Coronary artery (tissue), 2 donors: Measurements from ENCODE around the gene KCNA2.

Source experiments
- DNase-seq: peaks from one replicate; pipeline ENCODE4 v3.0.0-alpha.2; 2017; ENCODE audit warnings: low spot score
- H3K27ac ChIP-seq, 2 donors: fragments of 200-600 bp; sonication (generic); one replicate each; pipeline ENCODE4 v1.5.1; 2016 to 2019
- H3K4me3 ChIP-seq: fragments of 200-600 bp; sonication (generic); 2 replicates; pipeline ENCODE4 v1.5.1; 2016; ENCODE audit warnings: mild to moderate bottlenecking, moderate library complexity
- CTCF ChIP-seq: fragments of 200-600 bp; sonication (generic); IDR thresholded peaks from one replicate; pipeline ENCODE4 v1.5.1; 2019; ENCODE audit warnings: antibody characterized with exemption

KCNA2 gene

GRCh38 chr1:110605901-110606656 is at the start of gene KCNA2:
KCNA2 (minus strand) TSS chr1:110606358; CDS start chr1:110604782, 1,576 bp downstream.
- no peak for TF ChIP-seq CTCF
- Histone ChIP-seq H3K4me3 (peak within 1 kb of the TSS; percentile 73), H3K27ac (peak within 1 kb of the TSS; percentile 68 to 75)
- no peak for DNase-seq

GRCh38 chr1:110650609-110651008 is 44.5 kb upstream of the KCNA2 start:
- Histone ChIP-seq H3K27ac (no peak overlapping the region), H3K4me3 (no peak overlapping the region)
- DNase-seq, result no peak
- TF ChIP-seq CTCF, result no peak

GRCh38 chr1:110648417-110648816 is 42.3 kb upstream of the KCNA2 start:
- Histone ChIP-seq H3K27ac (no peak overlapping the region), H3K4me3 (no peak overlapping the region)
- DNase-seq, result no peak
- TF ChIP-seq CTCF, result no peak

GRCh38 chr1:110647254-110647891 is 41.2 kb upstream of the KCNA2 start:
- no peak for DNase-seq
- Histone ChIP-seq H3K27ac (no peak overlapping the region), H3K4me3 (no peak overlapping the region)
- no peak for TF ChIP-seq CTCF

GRCh38 chr1:110645821-110646735 is 39.9 kb upstream of the KCNA2 start:
- TF ChIP-seq CTCF, result no peak
- Histone ChIP-seq H3K27ac (no peak overlapping the region), H3K4me3 (no peak overlapping the region)
- no peak for DNase-seq

GRCh38 chr1:110645211-110645610 is 39.1 kb upstream of the KCNA2 start:
- Histone ChIP-seq H3K27ac (no peak overlapping the region), H3K4me3 (no peak overlapping the region)
- no peak for DNase-seq
- TF ChIP-seq CTCF, result no peak
